HepG2 (cell line): ENCODE data around the gene CDC123.

Source experiments
- FOSL2 ChIP-seq: sonication (generic); formaldehyde crosslinking; IDR thresholded peaks from 2 replicates; pipeline ENCODE4 v1.4.0; 2020; ENCODE audit warnings: missing genetic modification reagents
- FOXK1 ChIP-seq: sonication (generic); formaldehyde crosslinking; IDR thresholded peaks from 2 replicates; pipeline ENCODE4 v1.4.0; 2020; ENCODE audit warnings: low read depth, missing genetic modification reagents, borderline replicate concordance
- FOXP1 ChIP-seq, 2 experiments: fragments of 450-650 bp in 1 of 2; IDR thresholded peaks; 2 replicates each; pipeline ENCODE4 v1.6.1; 2017 to 2018; ENCODE audit warnings: antibody characterized with exemption in 1 of 2
- HOXA5 ChIP-seq: sonication (generic); formaldehyde crosslinking; IDR thresholded peaks from 2 replicates; pipeline ENCODE4 v1.4.0; 2020; ENCODE audit warnings: missing genetic modification reagents
- KDM5A ChIP-seq: fragments of 200-600 bp; sonication (generic); IDR thresholded peaks from 2 replicates; pipeline ENCODE4 v1.7.0; 2018; ENCODE audit warnings: antibody characterized with exemption, mild to moderate bottlenecking, low read length, borderline replicate concordance
- TBX3 ChIP-seq: fragments of 450-650 bp; IDR thresholded peaks from 2 replicates; pipeline ENCODE4 v1.6.1; 2017; ENCODE audit warnings: antibody characterized with exemption, mild to moderate bottlenecking, inconsistent platforms, borderline replicate concordance
- ZNF274 ChIP-seq: sonication (generic); formaldehyde crosslinking; IDR thresholded peaks from 2 replicates; pipeline ENCODE4 v1.5.1; 2020; ENCODE audit warnings: mild to moderate bottlenecking, missing genetic modification reagents
- ZNF580 ChIP-seq: IDR thresholded peaks from 2 replicates; pipeline ENCODE4 v1.6.1; 2016; ENCODE audit warnings: low read depth, borderline replicate concordance
- TF ChIP-seq, protein P1 (sequence below), 2 experiments: IDR thresholded peaks; 2 replicates each; pipeline ENCODE4 v1.6.1; 2011 to 2012; ENCODE audit warnings: low read length in 2 of 2, borderline replicate concordance in 1 of 2, low read depth in 1 of 2, mild to moderate bottlenecking in 1 of 2, moderate library complexity in 1 of 2
- TF ChIP-seq, protein P2 (sequence below): sonication (generic); formaldehyde crosslinking; IDR thresholded peaks from 2 replicates; pipeline ENCODE4 v1.5.0; 2020; ENCODE audit warnings: mild to moderate bottlenecking, missing genetic modification reagents, moderate library complexity
- TF ChIP-seq, protein P3 (sequence below): sonication (generic); formaldehyde crosslinking; IDR thresholded peaks from 2 replicates; pipeline ENCODE4 v1.4.0; 2020; ENCODE audit warnings: mild to moderate bottlenecking, missing genetic modification reagents
- TF ChIP-seq, protein P4 (sequence below): IDR thresholded peaks from 2 replicates; pipeline ENCODE4 v1.6.1; 2016; ENCODE audit warnings: low read depth

- TF ChIP-seq KDM5A = no peak
- TF ChIP-seq TBX3 = no peak
- TF ChIP-seq HOXA5 (CRISPR knock-in tag) = no peak
- no peak for TF ChIP-seq ZNF274 (CRISPR knock-in tag)
- TF ChIP-seq, protein P1, sequence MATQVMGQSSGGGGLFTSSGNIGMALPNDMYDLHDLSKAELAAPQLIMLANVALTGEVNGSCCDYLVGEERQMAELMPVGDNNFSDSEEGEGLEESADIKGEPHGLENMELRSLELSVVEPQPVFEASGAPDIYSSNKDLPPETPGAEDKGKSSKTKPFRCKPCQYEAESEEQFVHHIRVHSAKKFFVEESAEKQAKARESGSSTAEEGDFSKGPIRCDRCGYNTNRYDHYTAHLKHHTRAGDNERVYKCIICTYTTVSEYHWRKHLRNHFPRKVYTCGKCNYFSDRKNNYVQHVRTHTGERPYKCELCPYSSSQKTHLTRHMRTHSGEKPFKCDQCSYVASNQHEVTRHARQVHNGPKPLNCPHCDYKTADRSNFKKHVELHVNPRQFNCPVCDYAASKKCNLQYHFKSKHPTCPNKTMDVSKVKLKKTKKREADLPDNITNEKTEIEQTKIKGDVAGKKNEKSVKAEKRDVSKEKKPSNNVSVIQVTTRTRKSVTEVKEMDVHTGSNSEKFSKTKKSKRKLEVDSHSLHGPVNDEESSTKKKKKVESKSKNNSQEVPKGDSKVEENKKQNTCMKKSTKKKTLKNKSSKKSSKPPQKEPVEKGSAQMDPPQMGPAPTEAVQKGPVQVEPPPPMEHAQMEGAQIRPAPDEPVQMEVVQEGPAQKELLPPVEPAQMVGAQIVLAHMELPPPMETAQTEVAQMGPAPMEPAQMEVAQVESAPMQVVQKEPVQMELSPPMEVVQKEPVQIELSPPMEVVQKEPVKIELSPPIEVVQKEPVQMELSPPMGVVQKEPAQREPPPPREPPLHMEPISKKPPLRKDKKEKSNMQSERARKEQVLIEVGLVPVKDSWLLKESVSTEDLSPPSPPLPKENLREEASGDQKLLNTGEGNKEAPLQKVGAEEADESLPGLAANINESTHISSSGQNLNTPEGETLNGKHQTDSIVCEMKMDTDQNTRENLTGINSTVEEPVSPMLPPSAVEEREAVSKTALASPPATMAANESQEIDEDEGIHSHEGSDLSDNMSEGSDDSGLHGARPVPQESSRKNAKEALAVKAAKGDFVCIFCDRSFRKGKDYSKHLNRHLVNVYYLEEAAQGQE (IDR thresholded peaks at IDR 0.05; ENCODE audit: borderline replicate concordance in 1 of 2, low read depth in 1 of 2, low read length in 2 of 2) = no peak
- no peak for TF ChIP-seq FOSL2 (CRISPR knock-in tag)
- TF ChIP-seq, protein P2, sequence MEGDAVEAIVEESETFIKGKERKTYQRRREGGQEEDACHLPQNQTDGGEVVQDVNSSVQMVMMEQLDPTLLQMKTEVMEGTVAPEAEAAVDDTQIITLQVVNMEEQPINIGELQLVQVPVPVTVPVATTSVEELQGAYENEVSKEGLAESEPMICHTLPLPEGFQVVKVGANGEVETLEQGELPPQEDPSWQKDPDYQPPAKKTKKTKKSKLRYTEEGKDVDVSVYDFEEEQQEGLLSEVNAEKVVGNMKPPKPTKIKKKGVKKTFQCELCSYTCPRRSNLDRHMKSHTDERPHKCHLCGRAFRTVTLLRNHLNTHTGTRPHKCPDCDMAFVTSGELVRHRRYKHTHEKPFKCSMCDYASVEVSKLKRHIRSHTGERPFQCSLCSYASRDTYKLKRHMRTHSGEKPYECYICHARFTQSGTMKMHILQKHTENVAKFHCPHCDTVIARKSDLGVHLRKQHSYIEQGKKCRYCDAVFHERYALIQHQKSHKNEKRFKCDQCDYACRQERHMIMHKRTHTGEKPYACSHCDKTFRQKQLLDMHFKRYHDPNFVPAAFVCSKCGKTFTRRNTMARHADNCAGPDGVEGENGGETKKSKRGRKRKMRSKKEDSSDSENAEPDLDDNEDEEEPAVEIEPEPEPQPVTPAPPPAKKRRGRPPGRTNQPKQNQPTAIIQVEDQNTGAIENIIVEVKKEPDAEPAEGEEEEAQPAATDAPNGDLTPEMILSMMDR (CRISPR knock-in tag) = no peak
- no peak for TF ChIP-seq FOXK1 (CRISPR knock-in tag)
- no peak for TF ChIP-seq ZNF580
- no peak for TF ChIP-seq FOXP1 (IDR thresholded peaks at IDR 0.05)
- TF ChIP-seq FOXP1 (CRISPR knock-in tag; IDR thresholded peaks at IDR 0.05) = no peak
- TF ChIP-seq, protein P3, sequence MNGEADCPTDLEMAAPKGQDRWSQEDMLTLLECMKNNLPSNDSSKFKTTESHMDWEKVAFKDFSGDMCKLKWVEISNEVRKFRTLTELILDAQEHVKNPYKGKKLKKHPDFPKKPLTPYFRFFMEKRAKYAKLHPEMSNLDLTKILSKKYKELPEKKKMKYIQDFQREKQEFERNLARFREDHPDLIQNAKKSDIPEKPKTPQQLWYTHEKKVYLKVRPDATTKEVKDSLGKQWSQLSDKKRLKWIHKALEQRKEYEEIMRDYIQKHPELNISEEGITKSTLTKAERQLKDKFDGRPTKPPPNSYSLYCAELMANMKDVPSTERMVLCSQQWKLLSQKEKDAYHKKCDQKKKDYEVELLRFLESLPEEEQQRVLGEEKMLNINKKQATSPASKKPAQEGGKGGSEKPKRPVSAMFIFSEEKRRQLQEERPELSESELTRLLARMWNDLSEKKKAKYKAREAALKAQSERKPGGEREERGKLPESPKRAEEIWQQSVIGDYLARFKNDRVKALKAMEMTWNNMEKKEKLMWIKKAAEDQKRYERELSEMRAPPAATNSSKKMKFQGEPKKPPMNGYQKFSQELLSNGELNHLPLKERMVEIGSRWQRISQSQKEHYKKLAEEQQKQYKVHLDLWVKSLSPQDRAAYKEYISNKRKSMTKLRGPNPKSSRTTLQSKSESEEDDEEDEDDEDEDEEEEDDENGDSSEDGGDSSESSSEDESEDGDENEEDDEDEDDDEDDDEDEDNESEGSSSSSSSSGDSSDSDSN (CRISPR knock-in tag) = no peak
- TF ChIP-seq, protein P4, sequence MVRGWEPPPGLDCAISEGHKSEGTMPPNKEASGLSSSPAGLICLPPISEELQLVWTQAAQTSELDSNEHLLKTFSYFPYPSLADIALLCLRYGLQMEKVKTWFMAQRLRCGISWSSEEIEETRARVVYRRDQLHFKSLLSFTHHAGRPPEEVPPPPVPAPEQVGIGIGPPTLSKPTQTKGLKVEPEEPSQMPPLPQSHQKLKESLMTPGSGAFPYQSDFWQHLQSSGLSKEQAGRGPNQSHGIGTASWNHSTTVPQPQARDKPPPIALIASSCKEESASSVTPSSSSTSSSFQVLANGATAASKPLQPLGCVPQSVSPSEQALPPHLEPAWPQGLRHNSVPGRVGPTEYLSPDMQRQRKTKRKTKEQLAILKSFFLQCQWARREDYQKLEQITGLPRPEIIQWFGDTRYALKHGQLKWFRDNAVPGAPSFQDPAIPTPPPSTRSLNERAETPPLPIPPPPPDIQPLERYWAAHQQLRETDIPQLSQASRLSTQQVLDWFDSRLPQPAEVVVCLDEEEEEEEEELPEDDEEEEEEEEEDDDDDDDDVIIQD (CRISPR knock-in tag) = no peak
Observed at GRCh38 chr10:12189426-12189825, 6.6 kb upstream of the CDC123 start.
